GM12878 (cell line): ENCODE measurements around the gene PHLDB3. TPM values are rescaled to one million over a fixed set of nuclear protein-coding genes. Genes with fewer than 3 reads are reported as not detected.

ENCODE experiments used
- ATAC-seq: fragments of 200-7000 bp; cut with Tn5 transposase; 3 replicates; pipeline ENCODE4 v1.9.1; 2020; ENCODE audit warnings: mild to moderate bottlenecking, moderate library complexity
- Bru-seq: library from RNA; stranded (reverse); fragments of 400-500 nt; gene quantifications from one replicate; lab custom pipeline; 2021; lab: Mats Ljungman, UMichigan
- BruChase-seq, 2 experiments: library from RNA; stranded (reverse); fragments of 400-500 nt; gene quantifications; one replicate each; lab custom pipeline; 2021; lab: Mats Ljungman, UMichigan
- BruUV-seq: library from RNA; stranded (reverse); fragments of 400-500 nt; replicated peaks from 2 replicates; lab custom pipeline; 2021; lab: Mats Ljungman, UMichigan
- CTCF ChIA-PET: fragments of 300-600 bp; sonication (Branson Sonifier 250); formaldehyde crosslinking; extraction: SDS; loops from one replicate; lab custom pipeline; 2021; ENCODE audit warnings: inconsistent platforms; lab: Yijun Ruan, JAX
- POLR2A ChIA-PET: fragments of 350-600 bp; formaldehyde crosslinking; extraction: SDS; loops from one replicate; lab custom pipeline; 2021; ENCODE audit warnings: inconsistent platforms; lab: Charles Lee
- RAD21 ChIA-PET: fragments of 300-600 bp; sonication (Branson Sonifier 250); formaldehyde crosslinking; loops from one replicate; lab custom pipeline; 2023; ENCODE audit warnings: antibody characterized with exemption; ENCODE audit not compliant: unreplicated experiment; lab: Charles Lee
- SMC1A ChIA-PET: fragments of 300-600 bp; sonication (Branson Sonifier 250); formaldehyde crosslinking; loops from one replicate; lab custom pipeline; 2023; ENCODE audit not compliant: unreplicated experiment, uncharacterized antibody; lab: Charles Lee
- DNase-seq: peaks from one replicate; pipeline ENCODE4 v3.0.0-alpha.2; 2011; ENCODE audit warnings: low read depth, low spot score
- FAIRE-seq: peaks from 3 replicates; lab custom pipeline; 2011; peaks lifted over from hg19 to GRCh38; lab: Jason Lieb, UNC
- H2AFZ ChIP-seq: 2 replicates; pipeline ENCODE4 v1.6.0; 2011; ENCODE audit warnings: low read depth, low read length, control low read depth; ENCODE audit not compliant: control insufficient read depth
- H3K27ac ChIP-seq: 2 replicates; pipeline ENCODE4 v1.5.1; 2011; ENCODE audit warnings: control low read depth; ENCODE audit not compliant: control insufficient read depth, insufficient read depth
- H3K27me3 ChIP-seq, 2 experiments: replicated peaks in 1 of 2; 2 replicates each; pipeline versions ENCODE4 v1.6.0 to v1.6.1; 2011; ENCODE audit warnings: low read length in 1 of 2; ENCODE audit not compliant: control insufficient read depth in 2 of 2, insufficient read depth in 2 of 2
- H3K36me3 ChIP-seq, 2 experiments: 2 replicates each; pipeline ENCODE4 v1.5.1; 2011; ENCODE audit warnings: low read length in 1 of 2; ENCODE audit not compliant: control insufficient read depth in 2 of 2, insufficient read depth in 2 of 2
- H3K4me1 ChIP-seq: 2 replicates; pipeline ENCODE4 v1.6.1; 2011; ENCODE audit warnings: mild to moderate bottlenecking, low read length, moderate library complexity, mixed read lengths; ENCODE audit not compliant: control insufficient read depth, insufficient read depth
- H3K4me2 ChIP-seq: 2 replicates; pipeline ENCODE4 v1.6.0; 2011; ENCODE audit warnings: control low read depth; ENCODE audit not compliant: control insufficient read depth, insufficient read depth
- H3K4me3 ChIP-seq: fragments of 200-600 bp; sonication (generic); 2 replicates; pipeline ENCODE4 v1.5.1; 2016
- H3K79me2 ChIP-seq: 2 replicates; pipeline ENCODE4 v1.6.0; 2011; ENCODE audit warnings: low read length; ENCODE audit not compliant: control insufficient read depth, insufficient read depth
- H3K9ac ChIP-seq: 2 replicates; pipeline ENCODE4 v1.8.0; 2011; ENCODE audit warnings: low read length, control low read depth, mixed read lengths; ENCODE audit not compliant: control insufficient read depth, insufficient read depth
- H3K9me3 ChIP-seq: replicated peaks from 3 replicates; pipeline ENCODE4 v1.5.1; 2011; ENCODE audit warnings: mild to moderate bottlenecking, low read length; ENCODE audit not compliant: control insufficient read depth, insufficient read depth
- H4K20me1 ChIP-seq: 2 replicates; pipeline ENCODE4 v1.6.0; 2011; ENCODE audit not compliant: control insufficient read depth, insufficient read depth
- BRCA1 ChIP-seq: IDR thresholded peaks from 2 replicates; pipeline ENCODE4 v1.6.1; 2011; ENCODE audit warnings: low read depth, low read length, improper control_type of control experiment
- CBFB ChIP-seq: IDR thresholded peaks from 2 replicates; pipeline ENCODE4 v1.6.1; 2016; ENCODE audit warnings: antibody characterized with exemption, low read depth
- FOS ChIP-seq: IDR thresholded peaks from 3 replicates; pipeline ENCODE4 v1.6.1; 2011; ENCODE audit warnings: borderline replicate concordance; ENCODE audit not compliant: insufficient read length; ENCODE audit errors: extremely low read depth
- FOXK2 ChIP-seq: fragments of 450-650 bp; IDR thresholded peaks from 2 replicates; pipeline ENCODE4 v1.6.1; 2017; ENCODE audit warnings: mild to moderate bottlenecking, moderate library complexity
- HCFC1 ChIP-seq: fragments of 150-350 bp; IDR thresholded peaks from 2 replicates; pipeline ENCODE4 v1.6.1; 2014; ENCODE audit warnings: low read length
- IKZF1 ChIP-seq: fragments of 450-650 bp; conservative IDR thresholded peaks from 2 replicates; pipeline ENCODE4 v1.6.1; 2017; ENCODE audit warnings: antibody characterized with exemption, mild to moderate bottlenecking
- NR2F1 ChIP-seq: fragments of 450-650 bp; conservative IDR thresholded peaks from 2 replicates; pipeline ENCODE4 v1.6.1; 2017; ENCODE audit warnings: mild to moderate bottlenecking
- POLR2A ChIP-seq: IDR thresholded peaks from 2 replicates; pipeline ENCODE4 v1.6.1; 2011; ENCODE audit warnings: low read depth, mild to moderate bottlenecking, low read length
- POU2F2 ChIP-seq: IDR thresholded peaks from 3 replicates; pipeline ENCODE4 v1.6.1; 2011; ENCODE audit warnings: low read depth, mild to moderate bottlenecking, low read length, borderline replicate concordance
- RAD51 ChIP-seq: fragments of 450-650 bp; IDR thresholded peaks from 2 replicates; pipeline ENCODE4 v1.6.1; 2016; ENCODE audit warnings: moderate library complexity, mild to moderate bottlenecking, inconsistent platforms
- SIN3A ChIP-seq: IDR thresholded peaks from 2 replicates; pipeline ENCODE4 v1.6.1; 2012; ENCODE audit warnings: low read depth, low read length, improper control_type of control experiment
- SIX5 ChIP-seq: IDR thresholded peaks from 2 replicates; pipeline ENCODE4 v1.6.1; 2011; ENCODE audit warnings: mild to moderate bottlenecking, low read depth, low read length, moderate library complexity; ENCODE audit not compliant: severe bottlenecking
- USF1 ChIP-seq: IDR thresholded peaks from 2 replicates; pipeline ENCODE4 v1.6.1; 2011; ENCODE audit warnings: borderline replicate concordance, low read depth, mild to moderate bottlenecking, moderate library complexity, mixed read lengths, low read length; ENCODE audit not compliant: insufficient read depth; ENCODE audit errors: extremely low read length
- YBX1 ChIP-seq: fragments of 450-650 bp; IDR thresholded peaks from 2 replicates; pipeline ENCODE4 v1.6.1; 2016; ENCODE audit warnings: antibody characterized with exemption
- YY1 ChIP-seq: IDR thresholded peaks from 2 replicates; pipeline ENCODE4 v1.6.1; 2011; ENCODE audit warnings: low read depth, mild to moderate bottlenecking, low read length
- WGBS: methylation state at CpG from one replicate; pipeline ENCODE4 v1.1.6; 2016; ENCODE audit warnings: low lambda C conversion rate; ENCODE audit not compliant: insufficient replicate concordance, insufficient coverage; ENCODE audit errors: missing lambda C conversion rate; 5-methylcytosine and 5-hydroxymethylcytosine counted together
- in situ Hi-C: fragments of 300-500 bp; cut with MboI; formaldehyde crosslinking; loops from 9 replicates; pipeline ENCODE4 v1.14.3; 2018; ENCODE audit warnings: mixed read lengths
- intact Hi-C: fragments of 100-400 bp; cut with micrococcal nuclease; formaldehyde crosslinking; loops from one replicate; pipeline ENCODE4 v1.14.2; 2022; ENCODE audit not compliant: unreplicated experiment
- long read RNA-seq, 2 experiments: library from polyadenylated mRNA; unstranded; transcript quantifications; one replicate each; pipeline ENCODE4 v2.0.0, GENCODE V29; 2019 to 2020
- polyA minus RNA-seq, 3 experiments: library from RNA; depleted of rRNA, polyadenylated mRNA; stranded (reverse); fragments of >200 nt; gene quantifications; 2 replicates each; pipeline ENCODE4 v1.2.3, GENCODE V29; 2011
- polyA plus RNA-seq, 11 experiments: library from polyadenylated mRNA; depleted of rRNA in 4 of 11; unstranded in 6 of 11; stranded (reverse) in 5 of 11; fragments of >200 nt; fragmentation: Nextera tagmentation in 4 of 11; fragmentation: Illumina TruSeq in 1 of 11; extraction: Ambion mirVana in 4 of 11; extraction: Trizol in 1 of 11; gene quantifications; 1 replicate in 1 of 11; 2 replicates in 10 of 11; pipeline versions ENCODE4 v1.2.1 to v1.2.3, GENCODE V29; 2011 to 2016; ENCODE audit warnings: inconsistent platforms in 2 of 11, missing spikeins in 2 of 11, low read depth in 1 of 11
- total RNA-seq, 4 experiments: library from RNA; depleted of rRNA in 3 of 4; stranded (reverse); fragments of >200 nt in 3 of 4; fragmentation: Illumina TruSeq in 1 of 4; extraction: Trizol in 1 of 4; gene quantifications; 2 replicates each; pipeline versions ENCODE4 v1.2.1 to v1.2.3, GENCODE V29; 2013 to 2021
- TF ChIP-seq, protein P1 (sequence below): IDR thresholded peaks from 2 replicates; pipeline ENCODE4 v1.6.1; 2012; ENCODE audit warnings: low read depth, low read length, improper control_type of control experiment
- TF ChIP-seq, protein P2 (sequence below): IDR thresholded peaks from 2 replicates; pipeline ENCODE4 v1.6.1; 2011; ENCODE audit warnings: low read depth, mild to moderate bottlenecking, low read length, moderate library complexity, borderline replicate concordance; ENCODE audit errors: extremely low read depth

PHLDB3 gene
- 20.4 and 22.4 TPM in 2 replicates for total RNA-seq (2013; cell fraction: nucleolus; rRNA removed)
- total RNA-seq (2014; rRNA removed) = 12.8 and 13.0 TPM in 2 replicates
- total RNA-seq (2014; rRNA removed; fragmentation: Illumina TruSeq; extraction: Trizol) = 2.4 and 3.6 TPM in 2 replicates
- 9.1 and 11.0 TPM in 2 replicates for total RNA-seq (2021)
- 1.7 TPM for polyA plus RNA-seq (2011; ENCODE audit: low read depth)
- polyA plus RNA-seq (2011; rRNA removed) = 2.6 and 4.3 TPM in 2 replicates
- polyA plus RNA-seq (2011; cell fraction: cytosol; rRNA removed) = 4.6 and 7.6 TPM in 2 replicates
- 12.1 and 14.7 TPM in 2 replicates for polyA plus RNA-seq (2011; cell fraction: nucleus; rRNA removed)
- 7.5 and 9.2 TPM in 2 replicates for polyA plus RNA-seq (2012)
- 0.14 and 1.1 TPM in 2 replicates for polyA plus RNA-seq (2014; fragmentation: Illumina TruSeq; extraction: Trizol)
- polyA plus RNA-seq (2014; fragmentation: Nextera tagmentation; extraction: Ambion mirVana) = under 1 TPM; 0.13 to 0.16 TPM
- 7.9 and 13.4 TPM in 2 replicates for polyA plus RNA-seq (2014; rRNA removed)
- polyA plus RNA-seq (2016; fragmentation: Nextera tagmentation; extraction: Ambion mirVana) = 10 to 100 TPM in 1 of 2 experiments, 1 to 10 TPM in 1; 6.8 to 11.6 TPM
- polyA minus RNA-seq (2011; rRNA and poly(A)+ RNA removed) = 2.3 and 6.9 TPM in 2 replicates
- 2.8 and 3.5 TPM in 2 replicates for polyA minus RNA-seq (2011; cell fraction: cytosol; rRNA and poly(A)+ RNA removed)
- polyA minus RNA-seq (2011; cell fraction: nucleus; rRNA and poly(A)+ RNA removed) = 8.0 and 10.7 TPM in 2 replicates
- Bru-seq, nascent RNA = percentile 53 among the genes with signal in this experiment
- BruChase-seq, experiment 1, labeled RNA remaining after a 6-hour chase = percentile 47 among the genes with signal in this experiment
- percentile 45 among the genes with signal in this experiment for BruChase-seq, experiment 2, labeled RNA remaining after a 2-hour chase
- long read RNA-seq, experiment 1, partial matches to known transcripts = 0 of 1 reads
- long read RNA-seq, experiment 1, other reads (novel, unspliced or antisense) = 1 of 1 reads
- long read RNA-seq, experiment 2, partial matches to known transcripts = 1 of 1 reads
- long read RNA-seq, experiment 2, other reads (novel, unspliced or antisense) = 0 of 1 reads

GRCh38 chr19:43504426-43505185 is at the start of gene PHLDB3:
PHLDB3 (minus strand) TSS chr19:43504746; CDS start chr19:43504118, 628 bp downstream.
- FAIRE-seq = no peak
- peak within 1 kb of the TSS; percentile 73 for H3K27ac ChIP-seq
- no TSS peak for BruUV-seq
- no peak for TF ChIP-seq RAD51
- TF ChIP-seq USF1 = no peak
- TF ChIP-seq SIX5 = no peak
- TF ChIP-seq NR2F1 = no peak; the same call in 1 of the 2 replicates
- peak; percentile 13; the same call in 1 of the 2 replicates for TF ChIP-seq IKZF1
- no peak for TF ChIP-seq FOS
- no peak for TF ChIP-seq YBX1
- peak; percentile 48; the same call in 1 of the 2 replicates for TF ChIP-seq POLR2A
- TF ChIP-seq, protein P1, sequence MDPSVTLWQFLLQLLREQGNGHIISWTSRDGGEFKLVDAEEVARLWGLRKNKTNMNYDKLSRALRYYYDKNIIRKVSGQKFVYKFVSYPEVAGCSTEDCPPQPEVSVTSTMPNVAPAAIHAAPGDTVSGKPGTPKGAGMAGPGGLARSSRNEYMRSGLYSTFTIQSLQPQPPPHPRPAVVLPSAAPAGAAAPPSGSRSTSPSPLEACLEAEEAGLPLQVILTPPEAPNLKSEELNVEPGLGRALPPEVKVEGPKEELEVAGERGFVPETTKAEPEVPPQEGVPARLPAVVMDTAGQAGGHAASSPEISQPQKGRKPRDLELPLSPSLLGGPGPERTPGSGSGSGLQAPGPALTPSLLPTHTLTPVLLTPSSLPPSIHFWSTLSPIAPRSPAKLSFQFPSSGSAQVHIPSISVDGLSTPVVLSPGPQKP = no peak
- no peak for TF ChIP-seq BRCA1
- TF ChIP-seq POU2F2 = no peak
- TF ChIP-seq HCFC1 = no peak
- TF ChIP-seq SIN3A = no peak
- no peak for TF ChIP-seq YY1
- TF ChIP-seq, protein P2, sequence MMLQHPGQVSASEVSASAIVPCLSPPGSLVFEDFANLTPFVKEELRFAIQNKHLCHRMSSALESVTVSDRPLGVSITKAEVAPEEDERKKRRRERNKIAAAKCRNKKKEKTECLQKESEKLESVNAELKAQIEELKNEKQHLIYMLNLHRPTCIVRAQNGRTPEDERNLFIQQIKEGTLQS = no peak
- no peak for TF ChIP-seq CBFB
- no peak for TF ChIP-seq FOXK2

More at GRCh38 chr19:43504426-43505185, at the start of gene PHLDB3:
- H3K4me2 ChIP-seq = peak within 1 kb of the TSS; percentile 98
- H3K27me3 ChIP-seq = no peaks in the 10 kb centered on the region
- RAD21 ChIA-PET = interaction anchor here (1.0 to 2.4 kb wide), 11 partner anchors 15 to 304 kb away, joined by 3 to 22 read pairs (median 3); partner anchors contain the start of genes IRGQ and ZNF576
- peak within 1 kb of the TSS; percentile 91 for H2AFZ ChIP-seq
- in situ Hi-C loops (no loop called here), intact Hi-C loops (loop anchor here (5.0 kb wide), 2 partner anchors 42 to 57 kb away; no protein-coding TSS in a partner anchor)
- H3K79me2 ChIP-seq = no peaks in the 10 kb centered on the region; the same call in 1 of the 2 replicates
- H4K20me1 ChIP-seq = no peaks in the 10 kb centered on the region
- no peaks in the 10 kb centered on the region; a peak in 2 of 4 replicates for H3K36me3 ChIP-seq
- SMC1A ChIA-PET = interaction anchor here (0.9 to 2.2 kb wide), 6 partner anchors 14 to 90 kb away, joined by 3 to 12 read pairs (median 5); no protein-coding TSS in a partner anchor
- DNase-seq = no peak
- peak; percentile 67 for ATAC-seq
- H3K9ac ChIP-seq = peak within 1 kb of the TSS; percentile 71
- CTCF ChIA-PET = interaction anchor here (1.0 to 3.8 kb wide), 9 partner anchors 10 to 90 kb away, joined by 3 to 42 read pairs (median 7); no protein-coding TSS in a partner anchor
- no peaks in the 10 kb centered on the region for H3K9me3 ChIP-seq
- H3K4me3 ChIP-seq = peak within 1 kb of the TSS; percentile 67
- peaks cover 4% of the 10 kb centered on the region for H3K4me1 ChIP-seq
- POLR2A ChIA-PET = interaction anchor here (0.6 to 1.2 kb wide), 8 partner anchors 14 to 164 kb away, joined by 3 to 6 read pairs (median 4); partner anchors contain the start of genes IRGQ, ZNF575 and ZNF576
- 5% methylated on average over 32 of the region's 42 CpGs for WGBS
